Astrocyte (in vitro differentiated cells and primary cell): ENCODE measurements around the gene CD99. TPM values are rescaled to one million over a fixed set of nuclear protein-coding genes. Genes with fewer than 3 reads are reported as not detected.

Experiments used
- DNase-seq: peaks from one replicate; pipeline ENCODE4 v3.0.0-alpha.2; 2010; ENCODE audit warnings: low read depth
- FAIRE-seq: peaks from 2 replicates; lab custom pipeline; 2011; peaks lifted over from hg19 to GRCh38; lab: Jason Lieb, UNC
- H2AFZ ChIP-seq: 2 replicates; pipeline ENCODE4 v1.6.0; 2012; ENCODE audit warnings: low read depth, low read length, inconsistent platforms
- H3K27ac ChIP-seq: 2 replicates; pipeline ENCODE4 v1.5.1; 2011; ENCODE audit warnings: low read depth, low read length, inconsistent platforms
- H3K27me3 ChIP-seq: 2 replicates; pipeline ENCODE4 v1.6.0; 2011; ENCODE audit warnings: low read length, inconsistent platforms; ENCODE audit not compliant: insufficient read depth
- H3K36me3 ChIP-seq: 2 replicates; pipeline ENCODE4 v1.5.1; 2011; ENCODE audit warnings: low read length, inconsistent platforms; ENCODE audit not compliant: insufficient read depth
- H3K4me1 ChIP-seq: 2 replicates; pipeline ENCODE4 v1.5.1; 2011; ENCODE audit warnings: low read length, inconsistent platforms; ENCODE audit not compliant: insufficient read depth
- H3K4me2 ChIP-seq: 2 replicates; pipeline ENCODE4 v1.6.0; 2012; ENCODE audit warnings: low read length, inconsistent platforms
- H3K4me3 ChIP-seq: 2 replicates; pipeline ENCODE4 v1.5.1; 2011; ENCODE audit warnings: low read depth, mild to moderate bottlenecking, low read length, inconsistent platforms; ENCODE audit not compliant: insufficient read depth
- H3K79me2 ChIP-seq: 2 replicates; pipeline ENCODE4 v1.6.0; 2012; ENCODE audit warnings: mild to moderate bottlenecking, low read length, inconsistent platforms; ENCODE audit not compliant: insufficient read depth
- H3K9ac ChIP-seq: 2 replicates; pipeline ENCODE4 v1.6.0; 2012; ENCODE audit warnings: mild to moderate bottlenecking, low read length, inconsistent platforms
- H3K9me3 ChIP-seq: 2 replicates; pipeline ENCODE4 v1.5.1; 2012; ENCODE audit warnings: low read depth, mild to moderate bottlenecking, low read length, inconsistent platforms; ENCODE audit not compliant: insufficient read depth
- H4K20me1 ChIP-seq: 2 replicates; pipeline ENCODE4 v1.6.0; 2012; ENCODE audit warnings: low read length, inconsistent platforms; ENCODE audit not compliant: insufficient read depth
- H3K27ac Mint-ChIP-seq: one replicate; pipeline ENCODE4 v1.8.0; 2021; ENCODE audit warnings: mild to moderate bottlenecking, mixed read lengths; ENCODE audit not compliant: unreplicated experiment
- H3K27me3 Mint-ChIP-seq: one replicate; pipeline ENCODE4 v1.8.0; 2021; ENCODE audit warnings: low read depth, mixed read lengths; ENCODE audit not compliant: unreplicated experiment
- H3K36me3 Mint-ChIP-seq: one replicate; pipeline ENCODE4 v1.8.0; 2021; ENCODE audit warnings: low read depth, mixed read lengths; ENCODE audit not compliant: unreplicated experiment
- H3K4me1 Mint-ChIP-seq: one replicate; pipeline ENCODE4 v1.8.0; 2021; ENCODE audit warnings: low read depth, mixed read lengths; ENCODE audit not compliant: unreplicated experiment
- H3K4me3 Mint-ChIP-seq: one replicate; pipeline ENCODE4 v1.8.0; 2021; ENCODE audit warnings: mild to moderate bottlenecking, moderate library complexity, mixed read lengths; ENCODE audit not compliant: unreplicated experiment
- H3K9me3 Mint-ChIP-seq: one replicate; pipeline ENCODE4 v1.8.0; 2021; ENCODE audit warnings: mild to moderate bottlenecking, mixed read lengths; ENCODE audit not compliant: unreplicated experiment
- EZH2 ChIP-seq: IDR thresholded peaks from 2 replicates; pipeline ENCODE4 v1.6.1; 2012; ENCODE audit warnings: mild to moderate bottlenecking, low read length, inconsistent platforms; ENCODE audit not compliant: insufficient read depth
- total RNA-seq: library from RNA; stranded (reverse); gene quantifications from 2 replicates; pipeline ENCODE4 v1.2.1, GENCODE V29; 2021
- TF ChIP-seq, protein P1 (sequence below): IDR thresholded peaks from 2 replicates; pipeline ENCODE4 v1.5.1; 2011; ENCODE audit warnings: low read depth, mild to moderate bottlenecking, inconsistent platforms, low read length, moderate library complexity; ENCODE audit not compliant: insufficient read depth

CD99 gene
- total RNA-seq, 1 donor from 2014 or later = 448 TPM

DNA sequence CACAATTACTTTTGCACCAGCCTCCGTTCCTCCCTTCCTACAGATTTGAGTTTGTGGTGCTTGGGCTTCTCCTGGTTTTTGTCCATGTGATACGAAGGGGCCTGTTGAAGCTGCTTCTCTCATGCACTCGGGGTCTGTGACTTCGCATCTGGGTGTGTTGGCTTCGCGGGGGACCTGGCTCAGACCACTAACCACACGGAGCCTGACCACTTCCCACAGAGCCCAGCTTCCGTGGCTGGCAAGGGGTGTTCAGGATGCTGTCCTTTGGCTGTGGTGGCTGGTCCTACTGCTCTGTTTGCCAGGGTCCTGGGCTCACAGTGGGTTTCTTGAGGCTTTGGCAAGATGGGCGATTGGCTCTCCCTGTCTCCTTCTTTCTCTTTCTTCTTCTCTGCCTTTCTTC, 41.0 kb downstream of the CD99 start:
- Histone ChIP-seq H3K36me3 (peaks cover 36% of the 10 kb centered on the region), H3K9me3 (no peaks in the 10 kb centered on the region), H2AFZ (no peak overlapping the region), H3K27ac (no peak overlapping the region), H3K4me1 (no peaks in the 10 kb centered on the region), H3K4me2 (no peak overlapping the region), H3K79me2 (no peaks in the 10 kb centered on the region), H3K4me3 (no peak overlapping the region), H3K9ac (no peak overlapping the region), H4K20me1 (peaks cover 20% of the 10 kb centered on the region), H3K27me3 (no peaks in the 10 kb centered on the region)
- no peak overlapping the region for H3K27ac Mint-ChIP-seq
- FAIRE-seq (no peak), DNase-seq (no peak)
- TF ChIP-seq EZH2 = no peak
- TF ChIP-seq, protein P1, sequence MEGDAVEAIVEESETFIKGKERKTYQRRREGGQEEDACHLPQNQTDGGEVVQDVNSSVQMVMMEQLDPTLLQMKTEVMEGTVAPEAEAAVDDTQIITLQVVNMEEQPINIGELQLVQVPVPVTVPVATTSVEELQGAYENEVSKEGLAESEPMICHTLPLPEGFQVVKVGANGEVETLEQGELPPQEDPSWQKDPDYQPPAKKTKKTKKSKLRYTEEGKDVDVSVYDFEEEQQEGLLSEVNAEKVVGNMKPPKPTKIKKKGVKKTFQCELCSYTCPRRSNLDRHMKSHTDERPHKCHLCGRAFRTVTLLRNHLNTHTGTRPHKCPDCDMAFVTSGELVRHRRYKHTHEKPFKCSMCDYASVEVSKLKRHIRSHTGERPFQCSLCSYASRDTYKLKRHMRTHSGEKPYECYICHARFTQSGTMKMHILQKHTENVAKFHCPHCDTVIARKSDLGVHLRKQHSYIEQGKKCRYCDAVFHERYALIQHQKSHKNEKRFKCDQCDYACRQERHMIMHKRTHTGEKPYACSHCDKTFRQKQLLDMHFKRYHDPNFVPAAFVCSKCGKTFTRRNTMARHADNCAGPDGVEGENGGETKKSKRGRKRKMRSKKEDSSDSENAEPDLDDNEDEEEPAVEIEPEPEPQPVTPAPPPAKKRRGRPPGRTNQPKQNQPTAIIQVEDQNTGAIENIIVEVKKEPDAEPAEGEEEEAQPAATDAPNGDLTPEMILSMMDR = no peak
- H3K36me3 Mint-ChIP-seq = peaks cover 34% of the 10 kb centered on the region
- no peaks in the 10 kb centered on the region for H3K9me3 Mint-ChIP-seq
- H3K4me3 Mint-ChIP-seq = no peak overlapping the region
- peaks cover 4% of the 10 kb centered on the region for H3K4me1 Mint-ChIP-seq
- H3K27me3 Mint-ChIP-seq = no peaks in the 10 kb centered on the region

DNA sequence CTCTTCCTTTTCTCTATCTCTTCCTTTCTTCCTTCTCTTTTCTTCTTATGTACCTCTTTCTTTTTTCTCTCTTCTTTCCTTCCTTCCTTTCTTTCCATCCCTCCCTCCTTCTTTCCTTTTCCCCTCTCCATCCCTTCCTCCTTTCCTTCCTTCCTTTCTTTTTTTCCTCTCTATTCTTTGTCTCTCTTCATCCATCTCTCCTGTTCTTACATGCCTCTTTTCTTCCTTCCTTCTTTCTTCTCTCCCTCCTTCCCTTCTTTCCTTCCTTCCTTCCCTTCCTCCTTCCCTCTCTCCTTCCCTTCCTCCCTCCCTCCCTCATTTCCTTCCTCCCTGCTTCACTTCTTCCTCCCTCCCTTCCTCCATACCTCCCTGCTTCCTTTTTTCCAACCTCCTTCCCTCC, 41.6 kb downstream of the CD99 start:
- H3K9ac ChIP-seq = no peak overlapping the region
- peaks cover 3% of the 10 kb centered on the region for H3K4me1 Mint-ChIP-seq

DNA sequence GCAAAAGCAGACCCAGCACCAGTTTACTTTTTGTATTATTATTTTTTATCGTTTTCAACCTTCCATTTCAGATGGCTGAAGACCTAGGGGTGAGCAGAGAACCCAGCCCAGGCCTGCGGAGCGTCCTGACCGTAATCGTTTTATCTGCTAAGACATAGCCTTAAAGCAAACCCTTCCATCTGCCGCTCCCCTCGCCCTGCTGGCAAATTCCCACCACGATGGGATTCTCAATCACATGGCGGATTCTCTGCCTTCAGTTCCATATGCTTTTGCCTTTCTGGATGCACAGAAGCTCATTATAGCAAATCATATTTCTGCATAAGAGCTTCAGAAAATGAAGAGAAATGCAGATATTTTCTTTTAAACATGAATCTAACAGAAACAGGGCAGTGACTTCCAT, 42.2 kb downstream of the CD99 start:
- Mint-ChIP-seq H3K4me3 (no peak overlapping the region), H3K36me3 (peaks cover 30% of the 10 kb centered on the region), H3K4me1 (no peaks in the 10 kb centered on the region), H3K27ac (no peak overlapping the region), H3K27me3 (no peaks in the 10 kb centered on the region), H3K9me3 (no peaks in the 10 kb centered on the region)
- Histone ChIP-seq H3K27ac (no peak overlapping the region), H3K27me3 (no peaks in the 10 kb centered on the region), H2AFZ (no peak overlapping the region), H3K4me1 (no peaks in the 10 kb centered on the region), H3K36me3 (peaks cover 36% of the 10 kb centered on the region), H3K9me3 (no peaks in the 10 kb centered on the region), H3K9ac (no peak overlapping the region), H3K4me2 (no peak overlapping the region), H3K79me2 (no peaks in the 10 kb centered on the region), H3K4me3 (no peak overlapping the region), H4K20me1 (peaks cover 18% of the 10 kb centered on the region)
- no peak for DNase-seq
- no peak for FAIRE-seq
- no peak for TF ChIP-seq EZH2
- TF ChIP-seq, protein P1 = no peak

More for the DNA sequence above, 41.6 kb downstream of the CD99 start:
- Histone ChIP-seq H3K4me1 (no peaks in the 10 kb centered on the region), H4K20me1 (peaks cover 20% of the 10 kb centered on the region), H2AFZ (no peak overlapping the region), H3K36me3 (peaks cover 36% of the 10 kb centered on the region), H3K4me3 (no peak overlapping the region), H3K27me3 (no peaks in the 10 kb centered on the region), H3K9me3 (no peaks in the 10 kb centered on the region), H3K27ac (no peak overlapping the region), H3K79me2 (no peaks in the 10 kb centered on the region), H3K4me2 (no peak overlapping the region)
- H3K36me3 Mint-ChIP-seq = peaks cover 34% of the 10 kb centered on the region
- H3K4me3 Mint-ChIP-seq = no peak overlapping the region
- H3K27ac Mint-ChIP-seq = no peak overlapping the region
- DNase-seq = no peak
- no peak for FAIRE-seq
- TF ChIP-seq, protein P1 = no peak
- TF ChIP-seq EZH2 = no peak
- H3K9me3 Mint-ChIP-seq = no peaks in the 10 kb centered on the region
- H3K27me3 Mint-ChIP-seq = no peaks in the 10 kb centered on the region
